Endothelial cell of umbilical vein (primary cell): ENCODE measurements around the gene VSTM2B. TPM values are rescaled to one million over a fixed set of nuclear protein-coding genes. Genes with fewer than 3 reads are reported as not detected.

ENCODE experiments used
- BruUV-seq: library from RNA; stranded (reverse); fragments of 400-500 nt; replicated peaks from 2 replicates; lab custom pipeline; 2021; lab: Mats Ljungman, UMichigan
- CTCF ChIA-PET: fragments of 300-600, 350-600 bp; sonication (Branson Sonifier 250); formaldehyde crosslinking; loops from one replicate; lab custom pipeline; 2021; ENCODE audit warnings: antibody characterized with exemption, inconsistent platforms; lab: Charles Lee
- POLR2A ChIA-PET: fragments of 300-600, 350-600 bp; sonication (Branson Sonifier 250); formaldehyde crosslinking; loops from one replicate; lab custom pipeline; 2021; ENCODE audit warnings: antibody characterized with exemption, inconsistent platforms; lab: Charles Lee
- DNase-seq: peaks from one replicate; pipeline ENCODE4 v3.0.0-alpha.2; 2011; ENCODE audit warnings: low read depth, low spot score
- FAIRE-seq: peaks from 2 replicates; lab custom pipeline; 2011; peaks lifted over from hg19 to GRCh38; lab: Jason Lieb, UNC
- H2AFZ ChIP-seq: 2 replicates; pipeline ENCODE4 v1.6.0; 2012; ENCODE audit warnings: low read depth, low read length, control low read depth, inconsistent platforms
- H3K27ac ChIP-seq: 2 replicates; pipeline ENCODE4 v1.5.1; 2011; ENCODE audit warnings: low read depth, mild to moderate bottlenecking, control low read depth, low read length, moderate library complexity; ENCODE audit not compliant: insufficient read depth
- H3K27me3 ChIP-seq, 2 experiments: 2 replicates each; pipeline versions ENCODE4 v1.6.0 to v1.6.1; 2011; ENCODE audit warnings: low read length in 2 of 2, mixed read lengths in 1 of 2; ENCODE audit not compliant: control insufficient read depth in 2 of 2, insufficient read depth in 2 of 2
- H3K36me3 ChIP-seq, 2 experiments: 2 replicates in 1 of 2; 3 replicates in 1 of 2; pipeline ENCODE4 v1.5.1; 2011; ENCODE audit warnings: low read length in 2 of 2, mild to moderate bottlenecking in 1 of 2, moderate library complexity in 1 of 2; ENCODE audit not compliant: control insufficient read depth in 2 of 2, insufficient read depth in 2 of 2; ENCODE audit errors: extremely low read depth in 1 of 2
- H3K4me1 ChIP-seq: 3 replicates; pipeline ENCODE4 v1.5.1; 2011; ENCODE audit warnings: mild to moderate bottlenecking, low read length; ENCODE audit not compliant: control insufficient read depth, insufficient read depth; ENCODE audit errors: extremely low read depth
- H3K4me2 ChIP-seq: 2 replicates; pipeline ENCODE4 v1.6.1; 2011; ENCODE audit warnings: low read length, control low read depth, mixed read lengths; ENCODE audit not compliant: insufficient read depth
- H3K4me3 ChIP-seq, 3 experiments: fragments of 200-600 bp in 1 of 3; sonication (generic), shearing (Covaris generic) in 1 of 3; replicated peaks in 1 of 3; 2 replicates each; pipeline ENCODE4 v1.5.1; 2011 to 2016; ENCODE audit warnings: control low read depth in 3 of 3, low read length in 3 of 3, mild to moderate bottlenecking in 2 of 3, inconsistent platforms in 1 of 3, low read depth in 1 of 3, moderate library complexity in 1 of 3; ENCODE audit not compliant: insufficient read depth in 1 of 3
- H3K79me2 ChIP-seq: 2 replicates; pipeline ENCODE4 v1.6.0; 2012; ENCODE audit warnings: low read length, inconsistent platforms; ENCODE audit not compliant: control insufficient read depth, insufficient read depth
- H3K9ac ChIP-seq: replicated peaks from 2 replicates; pipeline ENCODE3; 2011; ENCODE audit warnings: low read length, control low read depth; ENCODE audit not compliant: insufficient read depth; ENCODE audit errors: extremely low read depth
- H3K9me1 ChIP-seq: replicated peaks from 3 replicates; pipeline ENCODE4 v1.6.0; 2011; ENCODE audit warnings: mild to moderate bottlenecking, low read length; ENCODE audit not compliant: control insufficient read depth, insufficient read depth; ENCODE audit errors: extremely low read depth
- H3K9me3 ChIP-seq: replicated peaks from 2 replicates; pipeline ENCODE4 v1.5.1; 2012; ENCODE audit warnings: low read length, inconsistent platforms; ENCODE audit not compliant: control insufficient read depth, insufficient read depth
- H4K20me1 ChIP-seq: replicated peaks from 2 replicates; pipeline ENCODE3; 2011; ENCODE audit warnings: mild to moderate bottlenecking, low read length; ENCODE audit not compliant: control insufficient read depth, insufficient read depth; ENCODE audit errors: extremely low read depth
- CTCF ChIP-seq, 2 donors: IDR thresholded peaks; 1 replicate in 1 of 2; 2 replicates in 1 of 2; pipeline ENCODE4 v1.5.1; 2011; ENCODE audit warnings: low read length in 2 of 2, mild to moderate bottlenecking in 2 of 2, moderate library complexity in 2 of 2, control low read depth in 1 of 2, inconsistent platforms in 1 of 2, low read depth in 1 of 2; ENCODE audit not compliant: insufficient read depth in 1 of 2; ENCODE audit errors: extremely low read depth in 1 of 2
- EZH2 ChIP-seq: IDR thresholded peaks from 2 replicates; pipeline ENCODE4 v1.6.1; 2012; ENCODE audit warnings: borderline replicate concordance, low read depth, mild to moderate bottlenecking, moderate library complexity, low read length, inconsistent platforms; ENCODE audit not compliant: severe bottlenecking
- FOS ChIP-seq: IDR thresholded peaks from 2 replicates; pipeline ENCODE4 v1.6.1; 2011; ENCODE audit warnings: mild to moderate bottlenecking, low read length, moderate library complexity, borderline replicate concordance; ENCODE audit not compliant: insufficient read depth
- GATA2 ChIP-seq: IDR thresholded peaks from 2 replicates; pipeline ENCODE4 v1.7.0; 2011; ENCODE audit warnings: low read depth, mild to moderate bottlenecking, moderate library complexity, mixed read lengths, low read length; ENCODE audit not compliant: insufficient read length, insufficient read depth
- JUN ChIP-seq: IDR thresholded peaks from 2 replicates; pipeline ENCODE4 v1.6.1; 2011; ENCODE audit warnings: borderline replicate concordance, low read depth; ENCODE audit not compliant: insufficient read length, insufficient read depth
- MAX ChIP-seq: IDR thresholded peaks from 2 replicates; pipeline ENCODE4 v1.6.1; 2011; ENCODE audit not compliant: insufficient read depth, insufficient read length
- MYC ChIP-seq: IDR thresholded peaks from one replicate; pipeline ENCODE4 v1.6.1; 2011; ENCODE audit warnings: mild to moderate bottlenecking, low read depth, low read length
- POLR2A ChIP-seq: IDR thresholded peaks from 2 replicates; pipeline ENCODE4 v1.6.1; 2012; ENCODE audit warnings: low read depth, mild to moderate bottlenecking, control low read depth, low read length
- POLR2AphosphoS5 ChIP-seq: IDR thresholded peaks from 2 replicates; pipeline ENCODE4 v1.6.1; 2012; ENCODE audit warnings: low read depth, mild to moderate bottlenecking, control low read depth, low read length, moderate library complexity; ENCODE audit not compliant: insufficient read depth
- dilution Hi-C: fragments of 300-500 bp; cut with MboI; formaldehyde crosslinking; loops from one replicate; pipeline ENCODE4 v1.15.0; 2019; ENCODE audit warnings: low sequenced_read_pairs; ENCODE audit not compliant: extremely low pct_ligation_motif_present
- intact Hi-C: fragments of 100-400 bp; cut with micrococcal nuclease; formaldehyde crosslinking; loops from one replicate; pipeline ENCODE4 v1.10.0; 2022
- polyA plus RNA-seq, 4 experiments: library from polyadenylated mRNA; depleted of rRNA in 3 of 4; stranded (reverse) in 3 of 4; unstranded in 1 of 4; fragments of >200 nt; gene quantifications; 2 replicates each; pipeline versions ENCODE4 v1.2.1 to v1.2.3, GENCODE V29; 2011 to 2012; ENCODE audit warnings: missing spikeins in 1 of 4
- total RNA-seq: library from RNA; stranded (reverse); gene quantifications from 2 replicates; pipeline ENCODE4 v1.2.3, GENCODE V29; 2021

The VSTM2B gene
- total and polyA plus RNA-seq, 2 donors (not counting 3 experiments of a cell fraction or from before 2014, with no cell fraction given) = not detected

- Histone ChIP-seq H2AFZ (no peak overlapping the region), H3K4me1 (no peaks in the 10 kb centered on the region), H3K36me3 (no peaks in the 10 kb centered on the region), H3K9me3 (no peaks in the 10 kb centered on the region), H3K79me2 (no peaks in the 10 kb centered on the region), H3K9me1 (no peaks in the 10 kb centered on the region), H3K9ac (no peak overlapping the region), H4K20me1 (no peaks in the 10 kb centered on the region), H3K27me3 (peaks cover 27 to 36% of the 10 kb centered on the region in 2 experiments), H3K4me3 (no peak overlapping the region), H3K4me2 (no peak overlapping the region), H3K27ac (no peak overlapping the region)
- CTCF ChIA-PET = no interaction called here
- no peak for DNase-seq
- FAIRE-seq = no peak
- dilution Hi-C loops (no loop called here), intact Hi-C loops (no loop called here)
- no TSS peak for BruUV-seq
- POLR2A ChIA-PET = no interaction called here
- no peak for TF ChIP-seq POLR2AphosphoS5
- TF ChIP-seq POLR2A = no peak
- no peak for TF ChIP-seq EZH2
- TF ChIP-seq GATA2 = no peak
- TF ChIP-seq JUN = no peak
- no peak for TF ChIP-seq MYC
- no peak for TF ChIP-seq FOS
- no peak for TF ChIP-seq MAX
- TF ChIP-seq CTCF (IDR thresholded peaks at IDR 0.05; ENCODE audit: extremely low read depth in 1 of 2, insufficient read depth in 1 of 2, low read depth in 1 of 2, low read length in 2 of 2) = no peak
These were observed 2.2 kb upstream of the VSTM2B start for GRCh38 chr19:29523568-29523967.
